Liver (tissue), 9 donors: ENCODE measurements around the gene TBC1D22B. TPM values are rescaled to one million over a fixed set of nuclear protein-coding genes. Genes with fewer than 3 reads are reported as not detected.

Experiments used
- DNase-seq: peaks from one replicate; pipeline ENCODE4 v3.0.0-alpha.2; 2017; ENCODE audit warnings: low spot score
- H3K27ac ChIP-seq, 2 donors: one replicate each; pipeline ENCODE4 v1.7.0; 2013; ENCODE audit warnings: inconsistent platforms in 2 of 2, low read length in 2 of 2, control low read depth in 1 of 2, low read depth in 1 of 2, mild to moderate bottlenecking in 1 of 2
- H3K27me3 ChIP-seq, 4 donors: one replicate each; pipeline versions ENCODE4 v1.6.1 to v1.7.0; 2013; ENCODE audit warnings: low read length in 3 of 4, inconsistent platforms in 1 of 4, mild to moderate bottlenecking in 1 of 4, moderate library complexity in 1 of 4; ENCODE audit not compliant: control insufficient read depth in 4 of 4, insufficient read depth in 4 of 4
- H3K36me3 ChIP-seq, 4 donors: one replicate each; pipeline versions ENCODE4 v1.6.1 to v1.7.0; 2013; ENCODE audit warnings: low read length in 3 of 4, mild to moderate bottlenecking in 3 of 4, low read depth in 1 of 4, moderate library complexity in 1 of 4; ENCODE audit not compliant: control insufficient read depth in 4 of 4, insufficient read depth in 3 of 4
- H3K4me1 ChIP-seq, 4 donors: one replicate each; pipeline versions ENCODE4 v1.6.1 to v1.7.0; 2013; ENCODE audit warnings: low read length in 3 of 4, mild to moderate bottlenecking in 3 of 4, moderate library complexity in 1 of 4; ENCODE audit not compliant: control insufficient read depth in 4 of 4, insufficient read depth in 4 of 4
- H3K4me3 ChIP-seq, 3 donors: one replicate each; pipeline versions ENCODE4 v1.6.1 to v1.7.0; 2013; ENCODE audit warnings: low read length in 3 of 3, control low read depth in 1 of 3, low read depth in 1 of 3, mild to moderate bottlenecking in 1 of 3
- H3K9ac ChIP-seq, 2 donors: one replicate each; pipeline ENCODE4 v1.7.0; 2013; ENCODE audit warnings: low read length in 2 of 2, mild to moderate bottlenecking in 2 of 2, moderate library complexity in 2 of 2, control low read depth in 1 of 2, low read depth in 1 of 2
- H3K9me3 ChIP-seq, 4 donors: one replicate each; pipeline versions ENCODE4 v1.6.1 to v1.7.0; 2013; ENCODE audit warnings: low read length in 3 of 4; ENCODE audit not compliant: control insufficient read depth in 4 of 4
- ATF3 ChIP-seq: IDR thresholded peaks from 2 replicates; pipeline ENCODE4 v1.6.1; 2016; ENCODE audit warnings: antibody characterized with exemption
- EGR1 ChIP-seq, 2 donors: IDR thresholded peaks; 2 replicates each; pipeline ENCODE4 v1.6.1; 2016 to 2018; ENCODE audit warnings: antibody characterized with exemption in 2 of 2, low read depth in 2 of 2
- FOXA1 ChIP-seq: IDR thresholded peaks from 2 replicates; pipeline ENCODE4 v1.6.1; 2016; ENCODE audit warnings: antibody characterized with exemption
- FOXA2 ChIP-seq: IDR thresholded peaks from 2 replicates; pipeline ENCODE4 v1.6.1; 2016; ENCODE audit warnings: antibody characterized with exemption
- GABPA ChIP-seq, 2 donors: IDR thresholded peaks in 1 of 2; conservative IDR thresholded peaks in 1 of 2; 2 replicates each; pipeline ENCODE4 v1.6.1; 2016; ENCODE audit warnings: antibody characterized with exemption in 2 of 2, mild to moderate bottlenecking in 1 of 2, moderate library complexity in 1 of 2
- HNF4A ChIP-seq, 2 donors: conservative IDR thresholded peaks; 2 replicates each; pipeline ENCODE4 v1.6.1; 2016; ENCODE audit warnings: antibody characterized with exemption in 2 of 2, mild to moderate bottlenecking in 2 of 2
- HNF4G ChIP-seq: IDR thresholded peaks from 2 replicates; pipeline ENCODE4 v1.6.1; 2016; ENCODE audit warnings: antibody characterized with exemption
- JUND ChIP-seq, 2 donors: IDR thresholded peaks; 2 replicates each; pipeline ENCODE4 v1.6.1; 2016; ENCODE audit warnings: antibody characterized with exemption in 2 of 2
- NR2F2 ChIP-seq: IDR thresholded peaks from 2 replicates; pipeline ENCODE4 v1.6.1; 2016; ENCODE audit warnings: antibody characterized with exemption
- RAD21 ChIP-seq, 2 donors: IDR thresholded peaks; 2 replicates each; pipeline ENCODE4 v1.6.1; 2016; ENCODE audit warnings: antibody characterized with exemption in 2 of 2, mild to moderate bottlenecking in 2 of 2
- RXRA ChIP-seq, 2 donors: IDR thresholded peaks; 2 replicates each; pipeline ENCODE4 v1.6.1; 2017 to 2018; ENCODE audit warnings: antibody characterized with exemption in 2 of 2, mild to moderate bottlenecking in 1 of 2
- SP1 ChIP-seq: IDR thresholded peaks from 2 replicates; pipeline ENCODE4 v1.6.1; 2018; ENCODE audit warnings: antibody characterized with exemption, mild to moderate bottlenecking
- TAF1 ChIP-seq: conservative IDR thresholded peaks from 2 replicates; pipeline ENCODE4 v1.6.1; 2016; ENCODE audit warnings: antibody characterized with exemption, mild to moderate bottlenecking
- YY1 ChIP-seq: IDR thresholded peaks from 2 replicates; pipeline ENCODE4 v1.6.1; 2016; ENCODE audit warnings: antibody characterized with exemption, mild to moderate bottlenecking
- ZBTB33 ChIP-seq: IDR thresholded peaks from 2 replicates; pipeline ENCODE4 v1.6.1; 2016; ENCODE audit warnings: antibody characterized with exemption
- polyA plus RNA-seq, 2 donors: library from polyadenylated mRNA; stranded (reverse) in 1 of 2; unstranded in 1 of 2; fragments of 200-250 nt in 1 of 2; fragments of >200 nt in 1 of 2; fragmentation: Nextera tagmentation in 1 of 2; extraction: Ambion mirVana in 1 of 2; gene quantifications; one replicate each; pipeline versions ENCODE4 v1.2.1 to v1.2.3, GENCODE V29; 2013 to 2015
- total RNA-seq, 2 donors: library from RNA; depleted of rRNA; stranded (reverse); fragments of >200 nt; gene quantifications; one replicate each; pipeline ENCODE4 v1.2.3, GENCODE V29; 2014
- TF ChIP-seq, protein P1 (sequence below): IDR thresholded peaks from 2 replicates; pipeline ENCODE4 v1.6.1; 2016; ENCODE audit warnings: antibody characterized with exemption
- TF ChIP-seq, protein P2 (sequence below): fragments of 150-350 bp; IDR thresholded peaks from 2 replicates; pipeline ENCODE4 v1.5.1; 2017; ENCODE audit warnings: improper control_type of control experiment, low read depth, low read length; ENCODE audit not compliant: missing input control
- TF ChIP-seq, protein P3 (sequence below): IDR thresholded peaks from 2 replicates; pipeline ENCODE4 v1.6.1; 2016; ENCODE audit warnings: antibody characterized with exemption, mild to moderate bottlenecking
- donor health status: healthy.
- donor health status: healthy.
- donor health status: healthy.
- donor health status: healthy.
- donor health status: healthy.

Gene TBC1D22B
- total and polyA plus RNA-seq, 4 donors = 1.4 to 10.7 (median 1.9) TPM

DNA sequence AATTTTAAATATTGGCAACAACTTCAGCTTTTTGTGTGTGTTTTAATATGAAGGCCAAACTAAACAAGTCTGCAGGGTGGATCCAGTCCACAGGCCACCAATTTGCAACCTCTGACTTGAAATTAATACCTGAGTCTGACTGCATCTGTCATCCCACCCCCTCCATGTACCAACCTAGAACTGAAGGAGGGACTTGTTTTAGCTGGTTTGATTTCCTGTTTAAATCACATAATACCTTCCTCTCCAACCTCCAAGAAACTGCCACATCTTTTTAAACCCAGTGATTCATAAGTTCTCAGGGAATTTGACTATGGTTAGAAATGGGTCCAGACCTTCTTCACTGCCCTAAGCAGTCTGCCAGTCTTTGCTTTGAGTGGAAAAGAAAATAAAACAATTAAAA, 117.8 kb downstream of the TBC1D22B start:
- peaks cover 3 to 15% (median 5%) of the 10 kb centered on the region in 4 donors for H3K36me3 ChIP-seq
- H3K27me3 ChIP-seq = no peaks in the 10 kb centered on the region
- TF ChIP-seq GABPA (IDR thresholded peaks at IDR 0.05 in 1 of 2, conservative IDR thresholded peaks at IDR 0.05 in 1 of 2) (no peak), ATF3 (no peak), FOXA2 (no peak), FOXA1 (no peak), RXRA (IDR thresholded peaks at IDR 0.05) (no peak), ZBTB33 (no peak), TAF1 (no peak), HNF4A (conservative IDR thresholded peaks at IDR 0.05) (no peak), EGR1 (IDR thresholded peaks at IDR 0.05; ENCODE audit: low read depth in 2 of 2) (no peak), NR2F2 (no peak), YY1 (no peak), JUND (IDR thresholded peaks at IDR 0.05) (no peak), SP1 (no peak), RAD21 (IDR thresholded peaks at IDR 0.05) (no peak), HNF4G (no peak)
- TF ChIP-seq, protein P1, sequence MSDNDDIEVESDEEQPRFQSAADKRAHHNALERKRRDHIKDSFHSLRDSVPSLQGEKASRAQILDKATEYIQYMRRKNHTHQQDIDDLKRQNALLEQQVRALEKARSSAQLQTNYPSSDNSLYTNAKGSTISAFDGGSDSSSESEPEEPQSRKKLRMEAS = no peak
- TF ChIP-seq, protein P2, sequence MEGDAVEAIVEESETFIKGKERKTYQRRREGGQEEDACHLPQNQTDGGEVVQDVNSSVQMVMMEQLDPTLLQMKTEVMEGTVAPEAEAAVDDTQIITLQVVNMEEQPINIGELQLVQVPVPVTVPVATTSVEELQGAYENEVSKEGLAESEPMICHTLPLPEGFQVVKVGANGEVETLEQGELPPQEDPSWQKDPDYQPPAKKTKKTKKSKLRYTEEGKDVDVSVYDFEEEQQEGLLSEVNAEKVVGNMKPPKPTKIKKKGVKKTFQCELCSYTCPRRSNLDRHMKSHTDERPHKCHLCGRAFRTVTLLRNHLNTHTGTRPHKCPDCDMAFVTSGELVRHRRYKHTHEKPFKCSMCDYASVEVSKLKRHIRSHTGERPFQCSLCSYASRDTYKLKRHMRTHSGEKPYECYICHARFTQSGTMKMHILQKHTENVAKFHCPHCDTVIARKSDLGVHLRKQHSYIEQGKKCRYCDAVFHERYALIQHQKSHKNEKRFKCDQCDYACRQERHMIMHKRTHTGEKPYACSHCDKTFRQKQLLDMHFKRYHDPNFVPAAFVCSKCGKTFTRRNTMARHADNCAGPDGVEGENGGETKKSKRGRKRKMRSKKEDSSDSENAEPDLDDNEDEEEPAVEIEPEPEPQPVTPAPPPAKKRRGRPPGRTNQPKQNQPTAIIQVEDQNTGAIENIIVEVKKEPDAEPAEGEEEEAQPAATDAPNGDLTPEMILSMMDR = no peak
- TF ChIP-seq, protein P3, sequence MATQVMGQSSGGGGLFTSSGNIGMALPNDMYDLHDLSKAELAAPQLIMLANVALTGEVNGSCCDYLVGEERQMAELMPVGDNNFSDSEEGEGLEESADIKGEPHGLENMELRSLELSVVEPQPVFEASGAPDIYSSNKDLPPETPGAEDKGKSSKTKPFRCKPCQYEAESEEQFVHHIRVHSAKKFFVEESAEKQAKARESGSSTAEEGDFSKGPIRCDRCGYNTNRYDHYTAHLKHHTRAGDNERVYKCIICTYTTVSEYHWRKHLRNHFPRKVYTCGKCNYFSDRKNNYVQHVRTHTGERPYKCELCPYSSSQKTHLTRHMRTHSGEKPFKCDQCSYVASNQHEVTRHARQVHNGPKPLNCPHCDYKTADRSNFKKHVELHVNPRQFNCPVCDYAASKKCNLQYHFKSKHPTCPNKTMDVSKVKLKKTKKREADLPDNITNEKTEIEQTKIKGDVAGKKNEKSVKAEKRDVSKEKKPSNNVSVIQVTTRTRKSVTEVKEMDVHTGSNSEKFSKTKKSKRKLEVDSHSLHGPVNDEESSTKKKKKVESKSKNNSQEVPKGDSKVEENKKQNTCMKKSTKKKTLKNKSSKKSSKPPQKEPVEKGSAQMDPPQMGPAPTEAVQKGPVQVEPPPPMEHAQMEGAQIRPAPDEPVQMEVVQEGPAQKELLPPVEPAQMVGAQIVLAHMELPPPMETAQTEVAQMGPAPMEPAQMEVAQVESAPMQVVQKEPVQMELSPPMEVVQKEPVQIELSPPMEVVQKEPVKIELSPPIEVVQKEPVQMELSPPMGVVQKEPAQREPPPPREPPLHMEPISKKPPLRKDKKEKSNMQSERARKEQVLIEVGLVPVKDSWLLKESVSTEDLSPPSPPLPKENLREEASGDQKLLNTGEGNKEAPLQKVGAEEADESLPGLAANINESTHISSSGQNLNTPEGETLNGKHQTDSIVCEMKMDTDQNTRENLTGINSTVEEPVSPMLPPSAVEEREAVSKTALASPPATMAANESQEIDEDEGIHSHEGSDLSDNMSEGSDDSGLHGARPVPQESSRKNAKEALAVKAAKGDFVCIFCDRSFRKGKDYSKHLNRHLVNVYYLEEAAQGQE = no peak
- no peak for DNase-seq
- peaks cover 0 to 6% (median 0%) of the 10 kb centered on the region in 4 donors for H3K4me1 ChIP-seq
- no peaks in the 10 kb centered on the region for H3K9me3 ChIP-seq
- no peak overlapping the region for H3K9ac ChIP-seq
- H3K4me3 ChIP-seq = no peak overlapping the region
- no peak overlapping the region for H3K27ac ChIP-seq
